ENCODE measurements around the gene SMARCA5.

Gene SMARCA5

DNA sequence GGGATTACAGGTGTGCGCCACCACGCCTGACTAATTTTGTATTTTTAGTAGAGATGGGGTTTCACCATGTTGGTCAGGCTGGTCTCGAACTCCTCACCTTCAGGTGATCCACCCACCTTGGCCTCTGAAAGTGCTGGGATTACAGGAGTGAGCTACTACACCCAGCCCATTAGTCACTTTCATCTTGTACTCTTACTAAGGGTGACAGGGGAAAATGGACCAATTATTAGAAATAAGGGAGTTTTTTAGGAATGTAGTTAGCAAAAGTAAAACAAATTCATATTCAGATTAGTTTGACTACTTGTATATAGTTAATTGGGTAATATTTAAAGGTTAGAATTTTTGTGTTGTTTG is 26.1 kb downstream of the SMARCA5 start:
- DNase-seq = no peak

DNA sequence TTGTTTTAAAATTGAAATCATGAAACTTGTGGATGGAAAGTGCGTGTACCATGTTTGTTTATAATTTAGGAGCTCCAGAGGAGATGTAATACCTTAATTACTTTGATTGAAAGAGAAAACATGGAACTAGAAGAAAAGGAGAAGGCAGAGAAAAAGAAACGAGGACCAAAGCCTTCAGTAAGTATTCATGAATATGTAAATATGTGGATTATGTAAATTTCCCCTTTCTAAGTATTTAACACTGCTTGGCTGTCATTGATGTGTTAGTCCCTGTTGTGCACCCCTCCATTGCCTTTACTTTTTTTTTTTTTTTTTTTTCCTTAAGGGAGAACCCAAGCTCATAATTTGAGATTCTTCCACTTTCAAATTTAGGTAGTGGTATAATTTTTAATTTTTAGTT is 36.4 kb downstream of the SMARCA5 start:
- no peak for DNase-seq

DNA sequence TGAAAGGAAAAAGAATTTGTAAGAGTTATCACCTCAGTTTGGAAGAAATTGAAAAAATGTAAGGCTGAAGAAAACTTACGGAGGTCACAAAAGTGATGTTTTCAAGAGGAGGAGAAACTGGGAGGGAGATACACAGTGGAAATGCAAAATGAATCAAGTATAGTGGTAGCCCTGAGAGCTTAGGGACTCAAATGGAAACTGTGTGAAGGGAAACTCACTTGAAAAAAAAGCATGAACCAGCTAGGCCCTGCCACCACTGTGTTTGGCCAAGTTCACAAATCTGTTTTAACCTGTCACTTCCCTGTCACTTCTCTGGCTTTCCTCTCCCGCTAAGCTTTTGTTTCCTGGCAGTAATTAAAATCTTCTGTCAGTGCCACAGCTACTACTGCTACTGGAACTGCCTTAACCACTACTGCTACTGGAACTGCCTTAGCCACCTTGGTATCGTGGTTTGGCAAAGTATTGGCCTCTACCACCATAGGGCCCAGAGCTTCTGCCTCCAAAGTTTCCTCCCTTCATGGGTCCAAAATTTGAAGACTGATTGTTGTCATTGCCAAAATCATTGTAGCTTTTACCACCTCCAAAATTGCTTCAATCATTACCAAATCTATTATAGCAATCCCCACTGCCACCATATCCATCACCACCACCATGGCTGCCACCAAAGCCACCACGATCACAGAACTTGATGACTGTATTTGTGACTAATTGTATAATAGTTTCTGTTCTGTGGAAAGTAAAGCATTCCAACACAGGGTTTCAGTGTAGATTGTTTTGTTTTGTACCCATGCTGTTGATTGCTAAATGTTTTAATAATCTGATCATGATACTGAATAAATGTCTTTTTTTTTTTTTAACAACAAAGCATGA is 41.5 kb downstream of the SMARCA5 start:
- no peak for DNase-seq

DNA sequence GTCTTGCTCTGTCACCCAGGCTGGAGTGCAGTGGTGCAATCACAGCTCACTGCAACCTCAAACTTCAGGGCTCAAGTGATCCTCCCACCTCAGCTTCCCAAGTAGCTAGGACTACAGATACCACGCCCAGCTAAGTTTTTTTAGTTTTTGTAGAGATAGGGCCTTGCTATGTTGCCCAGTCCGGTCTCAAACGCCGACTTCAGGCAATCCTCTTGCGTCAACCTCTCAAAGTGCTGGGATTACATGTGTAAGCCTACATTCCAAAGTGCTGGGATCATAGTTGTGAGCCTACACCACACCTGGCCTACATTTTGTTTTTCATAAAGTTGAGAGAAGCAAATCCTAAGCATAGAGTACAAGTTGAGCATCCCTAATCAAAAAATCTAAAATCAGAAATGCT is 42.2 kb downstream of the SMARCA5 start:
- DNase-seq = no peak

DNA sequence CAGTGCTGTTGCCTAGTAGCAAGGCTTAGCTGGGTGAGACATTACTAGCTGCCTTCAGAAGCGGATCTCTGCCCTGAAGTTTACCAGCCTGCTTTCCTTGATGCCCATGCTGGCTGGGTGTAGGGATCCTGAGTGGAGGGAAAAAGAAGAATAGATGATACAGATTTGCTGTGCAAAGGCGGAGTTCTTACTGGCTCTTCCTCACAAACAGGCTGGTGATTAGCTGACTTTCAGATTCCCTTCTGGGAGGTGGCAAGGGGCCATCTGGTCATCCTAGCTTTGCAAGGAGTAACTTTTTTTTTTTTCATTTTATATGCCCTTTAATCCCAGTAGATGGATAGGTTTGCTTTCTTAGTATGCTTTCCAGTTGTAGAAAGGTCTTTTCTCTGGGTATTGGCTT is 44.8 kb downstream of the SMARCA5 start:
- DNase-seq = no peak

DNA sequence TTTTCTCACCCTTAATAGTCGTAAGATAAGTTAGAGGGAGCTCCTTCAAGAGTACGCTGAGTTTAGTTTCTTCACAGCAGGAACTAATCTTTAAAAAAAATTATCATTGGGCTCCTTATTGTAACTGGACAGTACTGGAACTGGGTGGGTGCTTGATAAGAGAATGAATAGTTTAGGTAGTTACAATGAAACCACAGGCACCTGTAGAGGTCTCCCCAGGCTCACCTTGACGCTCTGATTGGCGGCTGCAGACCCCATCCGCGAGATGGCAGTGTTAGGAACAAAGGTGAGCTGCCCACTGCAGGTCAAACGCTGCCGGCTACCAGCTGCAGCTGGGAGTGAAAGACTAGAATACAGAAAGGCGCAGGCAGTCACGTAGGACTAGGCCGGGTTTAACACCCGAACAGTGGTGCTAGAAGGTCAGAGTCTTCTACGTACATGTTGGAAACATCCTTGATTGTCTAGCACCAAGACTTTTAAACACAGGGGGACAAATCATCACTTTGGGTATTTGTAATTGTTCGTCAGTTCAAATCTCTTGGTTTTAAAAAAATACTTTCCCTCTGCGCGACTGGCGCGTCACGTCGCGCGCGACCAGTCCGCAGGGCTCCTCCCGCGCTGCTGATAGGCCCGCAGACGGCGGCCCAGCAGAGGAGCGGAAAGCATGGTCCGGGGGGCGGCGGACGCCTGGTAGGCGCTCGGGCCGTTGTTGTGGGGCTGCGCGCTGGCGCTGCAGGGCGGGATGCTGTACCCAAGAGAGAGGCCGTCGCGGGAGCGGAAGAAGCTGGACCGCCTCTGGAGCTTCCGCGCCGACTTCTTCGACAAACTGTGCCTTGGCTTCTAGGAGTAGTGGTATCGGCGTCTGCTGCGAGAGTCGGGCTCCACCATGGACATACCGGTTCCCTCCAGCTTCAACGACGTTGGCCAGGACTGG is 45.6 kb downstream of the SMARCA5 start:
- peak; percentile 76 for DNase-seq

DNA sequence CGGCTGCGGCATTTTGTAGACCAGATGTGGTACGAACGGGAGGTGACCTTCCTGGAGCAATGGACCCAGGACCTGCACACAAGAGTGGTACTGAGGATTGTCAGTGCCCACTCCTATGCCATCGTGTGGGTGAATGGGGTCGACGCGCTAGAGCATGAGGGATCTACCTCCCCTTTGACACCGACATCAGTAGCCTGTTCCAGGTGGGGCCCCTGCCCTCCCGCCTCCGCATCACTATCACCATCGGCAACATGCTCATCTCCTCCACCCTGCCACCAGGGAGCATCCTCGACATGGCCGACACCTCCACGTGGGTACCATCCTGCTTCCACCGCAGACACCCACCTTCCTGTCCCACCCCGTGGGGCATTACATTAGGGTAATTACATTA is 46.2 kb downstream of the SMARCA5 start:
- DNase-seq = no peak

DNA sequence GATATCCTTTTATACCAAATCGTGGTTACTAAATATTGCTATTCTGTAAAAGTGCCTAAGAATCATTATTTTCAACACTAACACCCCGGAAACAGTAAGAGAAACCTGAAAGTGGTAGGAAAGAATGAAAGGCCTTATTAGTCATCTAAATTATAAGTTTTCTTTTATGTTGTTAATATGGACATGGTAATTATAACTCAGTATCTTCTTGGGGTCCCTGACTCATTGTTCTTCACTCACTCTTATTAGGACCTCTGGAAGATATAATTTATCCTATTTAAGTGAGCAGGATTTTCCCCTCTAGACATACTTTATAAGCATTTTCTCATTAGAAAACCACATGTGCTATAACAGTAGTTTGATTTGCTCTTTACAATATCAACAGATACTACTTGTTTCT is 51.0 kb downstream of the SMARCA5 start:
- no peak for DNase-seq

DNA sequence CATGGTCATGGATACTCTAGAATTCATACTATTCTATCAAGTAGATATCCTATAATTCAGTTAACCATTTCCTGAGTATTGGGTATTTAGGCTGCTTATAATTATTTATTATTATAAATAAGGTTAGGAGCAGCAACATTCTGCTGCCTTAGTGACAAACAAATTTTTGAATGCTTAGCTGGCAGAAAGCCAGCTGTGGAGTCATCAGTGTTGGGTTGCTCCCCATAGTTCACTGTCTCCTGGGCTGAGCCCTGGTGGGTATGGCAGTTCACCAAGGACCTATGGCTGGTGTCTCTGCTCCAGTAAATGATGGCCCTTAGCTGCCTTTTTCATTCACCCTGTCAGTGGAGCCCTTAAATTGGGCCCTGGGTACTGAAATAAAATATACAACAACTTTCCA is 61.8 kb downstream of the SMARCA5 start:
- no peak for DNase-seq

DNA sequence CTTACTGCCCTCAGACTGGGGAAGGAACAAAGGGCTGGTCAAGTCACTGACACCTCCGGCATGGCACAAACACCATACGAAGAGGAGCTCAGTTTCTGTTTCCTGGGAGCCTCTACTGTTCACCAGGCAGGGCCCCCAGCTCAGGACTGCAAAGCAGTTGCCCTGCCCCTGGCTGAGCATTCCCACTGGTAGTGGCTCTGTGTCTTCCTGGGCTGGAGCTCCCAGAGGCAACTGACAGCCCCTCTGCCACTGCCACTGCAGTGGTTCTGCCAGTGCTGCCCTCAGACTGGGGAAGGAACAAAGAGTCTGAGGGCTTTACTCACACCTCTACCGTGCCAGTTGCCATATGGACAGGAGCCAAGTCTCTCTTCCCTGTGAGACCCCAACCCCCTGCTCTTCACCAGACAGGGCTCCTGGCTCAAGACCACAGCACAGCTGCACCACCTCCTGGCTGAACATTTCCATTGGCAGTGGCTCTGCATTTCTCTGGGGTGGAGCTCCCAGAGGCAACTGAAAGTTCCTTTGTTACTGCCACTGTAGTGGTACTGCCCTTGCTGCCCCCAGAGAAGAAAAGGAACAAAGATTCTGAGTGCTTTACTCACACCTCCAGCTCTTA is 67.9 kb downstream of the SMARCA5 start:
- DNase-seq = no peak

DNA sequence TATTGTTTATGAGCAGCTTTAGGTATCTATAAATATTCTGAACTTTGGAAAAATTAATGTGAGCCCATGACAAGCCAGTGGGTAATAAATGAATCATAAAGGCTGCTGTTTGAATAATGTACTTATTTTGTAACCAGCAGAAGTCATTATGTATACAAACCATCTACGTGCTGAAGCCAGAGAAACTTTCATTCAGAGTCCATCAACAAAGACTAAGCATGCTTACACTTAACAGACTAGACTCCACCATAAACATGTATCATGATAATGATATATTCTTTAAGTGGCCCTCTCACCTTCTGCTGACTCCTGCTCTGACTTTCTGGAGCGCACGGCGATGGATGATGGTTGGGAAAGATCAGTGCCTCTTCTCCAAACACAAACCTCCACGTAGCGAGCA is 72.0 kb downstream of the SMARCA5 start:
- no peak for DNase-seq

DNA sequence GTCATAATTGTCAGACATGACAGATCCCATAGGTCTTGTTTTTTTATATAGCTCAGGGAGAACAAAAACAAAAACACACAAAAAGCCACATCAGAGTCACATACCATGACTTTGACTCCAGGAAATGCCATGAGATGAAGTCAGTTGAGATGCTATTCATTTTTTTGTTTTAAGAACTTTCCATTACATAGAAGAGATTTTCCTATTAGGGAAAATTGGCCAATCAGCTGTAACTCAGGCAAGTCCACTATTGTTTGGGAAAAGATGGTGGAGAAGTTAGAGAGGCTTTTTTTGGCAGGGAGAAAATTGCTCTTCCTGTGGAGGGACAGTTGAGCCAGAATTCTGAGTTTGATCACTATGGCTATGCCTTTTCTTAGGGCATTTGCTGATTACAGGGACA is 72.6 kb downstream of the SMARCA5 start:
- no peak for DNase-seq

DNA sequence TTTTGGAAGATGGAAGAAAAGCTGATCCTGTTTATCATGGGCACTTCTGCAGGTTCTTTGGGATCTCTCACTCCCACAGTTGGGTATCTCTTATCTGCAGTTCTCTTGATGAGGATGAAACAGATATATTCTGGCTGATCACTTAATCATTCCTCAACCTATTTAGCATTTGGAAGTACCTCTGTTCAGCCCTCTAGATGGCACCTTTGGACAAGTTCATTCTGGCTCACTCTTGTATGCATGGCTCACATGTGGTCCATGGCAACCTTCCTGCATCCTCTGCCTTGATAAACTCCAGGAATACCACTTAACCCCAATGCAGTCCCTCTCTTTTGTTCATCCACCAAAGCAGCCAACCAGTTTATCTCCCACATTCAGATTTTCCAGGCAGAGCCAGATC is 74.2 kb downstream of the SMARCA5 start:
- no peak for DNase-seq

DNA sequence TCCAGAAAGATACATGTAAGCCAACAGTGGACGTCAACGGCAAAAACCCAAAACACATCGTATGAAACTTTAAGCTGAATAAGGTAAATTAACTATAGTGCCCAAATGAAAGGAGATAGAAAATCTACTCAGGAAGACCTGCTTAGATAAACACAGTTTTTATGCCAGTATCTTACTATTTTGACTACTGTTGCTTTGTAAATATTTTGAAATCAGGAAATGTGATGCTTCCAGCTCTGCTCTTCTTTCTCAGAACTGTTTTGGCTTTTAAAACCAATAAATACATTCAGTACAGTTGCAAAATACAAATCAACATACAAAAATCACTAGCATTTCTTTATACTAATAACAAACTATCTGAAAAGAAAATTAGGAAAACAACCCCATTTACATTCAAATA is 83.8 kb downstream of the SMARCA5 start:
- DNase-seq = no peak

DNA sequence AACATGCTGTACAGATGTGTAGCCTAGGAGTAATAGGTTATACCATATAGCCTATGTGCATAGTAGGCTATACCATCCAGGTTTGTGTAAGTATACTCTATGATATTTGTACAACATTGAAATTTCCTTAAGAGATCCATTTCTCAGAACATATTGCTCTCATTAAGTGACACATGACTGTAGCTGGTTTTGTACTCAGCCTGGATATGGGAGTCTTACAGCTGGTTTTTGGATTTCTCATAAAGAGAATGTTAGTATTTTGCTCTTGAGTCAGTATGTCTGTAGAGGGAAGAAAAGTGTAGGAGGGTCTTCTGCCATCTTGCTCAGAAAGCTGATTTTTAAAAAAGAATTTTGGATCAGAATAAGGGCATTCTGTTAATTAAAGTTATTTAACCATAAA is 85.3 kb downstream of the SMARCA5 start:
- no peak for DNase-seq

DNA sequence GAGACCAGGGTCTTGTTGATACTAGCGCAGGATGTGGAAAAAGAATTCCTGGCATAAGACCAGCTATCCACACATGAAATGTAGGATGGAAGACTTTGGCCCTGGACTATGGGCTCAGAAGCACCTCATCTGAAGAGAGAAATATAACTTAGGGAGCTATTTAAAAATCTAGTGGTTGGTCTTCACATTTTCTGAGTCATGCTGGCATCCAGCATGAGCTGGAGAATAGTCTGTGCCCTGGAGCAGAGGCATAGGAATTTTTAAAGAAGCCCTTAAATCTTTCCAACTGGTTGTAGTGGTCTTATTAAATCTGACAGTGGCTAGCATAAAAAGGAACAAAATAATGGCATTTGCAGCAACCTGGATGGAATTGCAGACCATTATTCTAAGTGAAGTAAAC is 86.3 kb downstream of the SMARCA5 start:
- no peak for DNase-seq

DNA sequence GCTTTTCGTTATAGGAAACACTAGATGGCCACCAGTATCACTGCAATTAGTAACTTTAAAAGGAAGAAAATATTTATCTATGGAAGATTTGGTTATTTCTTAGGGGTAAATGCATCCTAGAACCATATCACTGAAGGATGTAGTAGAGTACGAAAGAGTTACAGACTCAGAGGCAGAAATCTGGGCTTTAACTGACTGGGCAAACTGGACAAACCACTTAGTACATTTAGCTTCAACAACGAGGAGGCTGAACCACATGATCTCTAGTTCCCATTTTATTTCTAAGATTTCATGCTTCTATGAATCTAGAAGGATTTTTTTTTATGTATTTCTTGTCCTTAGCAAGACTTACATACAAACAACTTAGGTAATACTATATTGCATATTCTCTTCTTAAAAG is 93.0 kb downstream of the SMARCA5 start:
- no peak for DNase-seq
